Aorta (tissue), 5 donors: Measurements from ENCODE around the gene THPO. TPM values are rescaled to one million over a fixed set of nuclear protein-coding genes. Genes with fewer than 3 reads are reported as not detected.
A peak's percentile ranks its signal among the peaks of the same experiment; 100 is the strongest.

Source experiments
- ATAC-seq: fragments of 200-7000 bp; cut with Tn5 transposase; one replicate; pipeline ENCODE4 v1.9.1; 2022; ENCODE audit warnings: moderate library complexity; ENCODE audit not compliant: low FRiP score
- DNase-seq, 2 donors: peaks; one replicate each; pipeline ENCODE4 v3.0.0-alpha.2; 2020
- H3K27ac ChIP-seq, 2 donors: one replicate each; pipeline ENCODE4 v1.5.1; 2013; ENCODE audit warnings: low read length in 2 of 2, mild to moderate bottlenecking in 2 of 2, moderate library complexity in 2 of 2, control low read depth in 1 of 2, inconsistent platforms in 1 of 2, low read depth in 1 of 2
- H3K27me3 ChIP-seq, 2 donors: one replicate each; pipeline ENCODE4 v1.6.1; 2013; ENCODE audit warnings: control low read depth in 1 of 2, low read length in 1 of 2, mild to moderate bottlenecking in 1 of 2, moderate library complexity in 1 of 2; ENCODE audit not compliant: insufficient read depth in 2 of 2, control insufficient read depth in 1 of 2
- H3K36me3 ChIP-seq, 2 donors: one replicate each; pipeline ENCODE4 v1.6.1; 2013; ENCODE audit warnings: control low read depth in 1 of 2, low read length in 1 of 2, mild to moderate bottlenecking in 1 of 2; ENCODE audit not compliant: insufficient read depth in 2 of 2, control insufficient read depth in 1 of 2
- H3K4me1 ChIP-seq, 2 donors: one replicate each; pipeline ENCODE4 v1.6.1; 2013; ENCODE audit warnings: low read length in 2 of 2, control low read depth in 1 of 2, mild to moderate bottlenecking in 1 of 2, moderate library complexity in 1 of 2; ENCODE audit not compliant: insufficient read depth in 2 of 2, control insufficient read depth in 1 of 2
- H3K4me3 ChIP-seq, 2 donors: one replicate each; pipeline ENCODE4 v1.5.1; 2013; ENCODE audit warnings: low read length in 2 of 2, control low read depth in 1 of 2, mild to moderate bottlenecking in 1 of 2
- H3K9me3 ChIP-seq: one replicate; pipeline ENCODE4 v1.6.1; 2013; ENCODE audit warnings: mild to moderate bottlenecking, low read length; ENCODE audit not compliant: control insufficient read depth
- WGBS, 2 donors: extraction: QIAGEN DNeasy Blood & Tissue Kit; methylation state at CpG; one replicate each; pipeline ENCODE4 v1.1.7; 2013; 5-methylcytosine and 5-hydroxymethylcytosine counted together
- intact Hi-C, 2 donors: fragments of 100-400 bp; cut with DNase I; formaldehyde crosslinking; loops; one replicate each; pipeline versions ENCODE4 v1.14.2 to v1.15.0; 2022
- polyA plus RNA-seq, 2 donors: library from polyadenylated mRNA; stranded (reverse); fragments of 200-250 nt; gene quantifications; one replicate each; pipeline ENCODE4 v1.2.3, GENCODE V29; 2013
- total RNA-seq, 2 donors: library from RNA; stranded (reverse); fragmentation: NEBNext Ultra II Directional; extraction: Animal tissue kit (Norgen Biotek cat#: 25700); gene quantifications; one replicate each; pipeline ENCODE4 v1.2.1, GENCODE V29; 2021
- donor health status: healthy with polysubstance abuse.
- donor health status: Bipolar disorder and iron deficiency.
- donor health status: DM: no; HTN: no; CAD: no.
- donor health status: DM: no; HTN: no; CAD: no.
- donor health status: DM: yes; HTN: yes; CAD: no.

THPO gene
- total and polyA plus RNA-seq, 4 donors, result 0.15 to 1.2 (median 0.70) TPM

- Histone ChIP-seq H3K4me1 (no peaks in the 10 kb centered on the region), H3K36me3 (no peaks in the 10 kb centered on the region), H3K27me3 (no peaks in the 10 kb centered on the region), H3K9me3 (no peaks in the 10 kb centered on the region), H3K27ac (no peak overlapping the region), H3K4me3 (no peak overlapping the region)
- DNase-seq (peak in 1 of 2 donors; percentile 55), ATAC-seq (no peak)
- WGBS, 2 donors, result 78 to 82% methylated on average over 8 of the region's 8 CpGs
- intact Hi-C loops, result no loop called here
Measured at GRCh38 chr3:184388164-184388935, 10.3 kb upstream of the THPO start.

GRCh38 chr3:184387174-184387714 is 9.2 kb upstream of the THPO start:
- intact Hi-C loops, result no loop called here
- peak in 1 of 2 donors; percentile 51 for DNase-seq
- Histone ChIP-seq H3K4me1 (no peaks in the 10 kb centered on the region), H3K4me3 (no peak overlapping the region), H3K27me3 (no peaks in the 10 kb centered on the region), H3K36me3 (no peaks in the 10 kb centered on the region), H3K27ac (no peak overlapping the region), H3K9me3 (no peaks in the 10 kb centered on the region)
- 95 to 97% methylated on average over 12 of the region's 12 CpGs for WGBS, 2 donors
- no peak for ATAC-seq

GRCh38 chr3:184386047-184386806 is 8.2 kb upstream of the THPO start:
- 71 to 79% methylated on average over 37 of the region's 37 CpGs for WGBS, 2 donors
- no peaks in the 10 kb centered on the region for H3K27me3 ChIP-seq
- intact Hi-C loops, result no loop called here

GRCh38 chr3:184384856-184385422 is 6.9 kb upstream of the THPO start:
- Histone ChIP-seq H3K9me3 (no peaks in the 10 kb centered on the region), H3K36me3 (no peaks in the 10 kb centered on the region), H3K27me3 (no peaks in the 10 kb centered on the region), H3K4me3 (no peak overlapping the region), H3K27ac (no peak overlapping the region), H3K4me1 (no peaks in the 10 kb centered on the region)
- WGBS, 2 donors, result 94 to 95% methylated on average over 6 to 8 of the region's 8 CpGs
- ATAC-seq (no peak), DNase-seq (peak in 1 of 2 donors; percentile 70)
- intact Hi-C loops, result no loop called here

More at GRCh38 chr3:184386047-184386806, 8.2 kb upstream of the THPO start:
- Histone ChIP-seq H3K4me1 (no peaks in the 10 kb centered on the region), H3K36me3 (no peaks in the 10 kb centered on the region), H3K27ac (no peak overlapping the region), H3K9me3 (no peaks in the 10 kb centered on the region), H3K4me3 (no peak overlapping the region)
- DNase-seq (peak in 1 of 2 donors; percentile 71), ATAC-seq (no peak)

GRCh38 chr3:184384342-184384741 is 6.3 kb upstream of the THPO start:
- WGBS, 2 donors, result 88% methylated on average over 9 of the region's 9 CpGs
- Histone ChIP-seq H3K4me1 (no peaks in the 10 kb centered on the region), H3K27me3 (no peaks in the 10 kb centered on the region), H3K4me3 (no peak overlapping the region), H3K27ac (no peak overlapping the region), H3K9me3 (no peaks in the 10 kb centered on the region), H3K36me3 (no peaks in the 10 kb centered on the region)
- ATAC-seq (no peak), DNase-seq (peak in 1 of 2 donors; percentile 56)
- intact Hi-C loops, result no loop called here

- H3K36me3 ChIP-seq, result no peaks in the 10 kb centered on the region
- no peaks in the 10 kb centered on the region for H3K27me3 ChIP-seq
- H3K27ac ChIP-seq, result no peak overlapping the region
- DNase-seq (peak in 1 of 2 donors; percentile 69), ATAC-seq (no peak)
- no peak overlapping the region for H3K4me3 ChIP-seq
- WGBS, 2 donors, result 96 to 97% methylated on average over 15 of the region's 15 CpGs
- intact Hi-C loops, result no loop called here
- H3K9me3 ChIP-seq, result no peaks in the 10 kb centered on the region
- H3K4me1 ChIP-seq, result no peaks in the 10 kb centered on the region
Measured at GRCh38 chr3:184383033-184383740, 5.2 kb upstream of the THPO start.

GRCh38 chr3:184382326-184383032 is 4.5 kb upstream of the THPO start:
- H3K36me3 ChIP-seq, result no peaks in the 10 kb centered on the region

More at GRCh38 chr3:184382326-184383032, 4.5 kb upstream of the THPO start:
- Histone ChIP-seq H3K9me3 (no peaks in the 10 kb centered on the region), H3K27ac (no peak overlapping the region), H3K4me1 (no peaks in the 10 kb centered on the region), H3K27me3 (no peaks in the 10 kb centered on the region), H3K4me3 (no peak overlapping the region)
- ATAC-seq, result no peak
- intact Hi-C loops, result no loop called here
- 92 to 96% methylated on average over 16 of the region's 16 CpGs for WGBS, 2 donors
- DNase-seq, result peak in 1 of 2 donors; percentile 65
